GM19455 (cell line): ENCODE measurements around the gene LETM1.
"Not testable (repeated sequence)": the region's sequence is repeated elsewhere in the genome, so short reads cannot be mapped to it uniquely, and the experiment has no call there.

ENCODE experiments used
- ATAC-seq: cut with Tn5 transposase; IDR thresholded peaks from one replicate; pipeline ENCODE4 v1.9.1; 2021; ENCODE audit not compliant: unreplicated experiment

LETM1 gene

DNA sequence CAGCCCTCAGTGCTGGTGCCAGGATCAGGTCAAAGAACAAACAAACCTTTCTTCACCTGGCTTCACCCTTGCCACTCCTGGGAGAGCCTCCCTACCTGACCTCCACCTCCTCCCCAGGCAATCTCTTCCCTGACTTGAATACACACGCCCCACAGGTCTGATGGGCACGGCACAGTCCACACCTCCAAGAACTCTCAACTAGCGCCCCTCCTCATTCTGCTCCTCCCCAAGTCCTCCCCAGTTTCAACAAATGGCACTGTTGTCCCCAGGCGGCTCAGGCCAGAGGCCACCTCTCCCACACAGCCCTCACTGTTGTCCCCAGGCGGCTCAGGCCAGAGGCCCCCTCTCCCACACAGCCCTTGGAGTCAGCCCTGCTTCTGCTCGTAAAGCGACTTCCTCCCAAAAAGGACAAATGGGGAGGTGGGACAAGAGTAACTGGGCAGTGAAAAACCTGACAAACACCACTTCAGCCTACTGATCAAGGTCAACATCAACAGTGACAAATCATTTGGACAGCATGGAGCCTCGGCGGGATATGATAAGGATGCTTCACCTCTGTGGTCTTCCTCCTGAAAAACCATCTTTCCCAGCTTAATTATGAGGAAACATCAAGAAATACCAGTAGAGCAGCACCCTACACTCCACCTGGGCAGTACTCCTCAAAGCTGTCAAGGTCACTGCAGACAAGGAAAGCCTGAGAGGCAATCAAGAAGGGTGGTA, 2.9 kb downstream of the LETM1 start:
- no peak for ATAC-seq

DNA sequence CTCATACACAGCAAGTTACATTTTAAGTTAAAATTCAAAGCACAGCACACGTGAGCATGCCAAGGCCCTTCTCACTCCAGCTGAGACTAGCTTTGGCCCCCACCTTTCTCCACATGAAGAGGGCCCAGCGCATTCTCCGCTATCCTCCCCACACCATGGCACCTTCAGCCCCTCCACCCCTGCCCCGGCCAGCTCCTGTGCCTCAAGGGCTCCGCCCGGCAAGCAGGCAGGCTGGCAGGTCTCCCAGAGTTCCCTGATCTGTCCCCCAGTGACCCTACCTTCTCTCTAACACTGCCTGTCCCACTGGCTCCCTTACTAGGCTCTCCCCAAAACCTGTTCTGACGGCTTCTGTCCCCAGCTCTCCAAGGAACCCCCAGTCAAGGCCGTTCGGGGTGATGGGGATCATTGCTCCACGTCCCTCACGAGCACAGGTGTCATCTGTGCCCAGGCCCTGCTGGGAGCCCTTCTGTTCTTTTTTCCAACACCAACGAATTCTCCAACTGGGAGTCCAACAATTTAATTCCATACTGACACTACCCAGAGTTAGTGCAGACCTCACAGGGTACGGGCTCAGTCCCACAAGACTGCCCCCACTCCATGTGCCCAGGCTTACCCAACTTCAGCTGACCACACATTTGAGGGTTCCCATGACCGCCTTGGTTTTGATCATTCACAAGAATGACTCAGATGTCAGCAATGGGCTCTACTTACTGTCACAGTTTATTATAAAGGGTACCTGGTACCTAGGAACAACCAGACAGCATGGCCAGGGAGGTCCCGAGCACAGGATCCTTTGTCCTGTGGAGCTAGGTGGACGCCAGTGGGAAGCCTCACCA, 4.2 kb downstream of the LETM1 start:
- no peak for ATAC-seq

DNA sequence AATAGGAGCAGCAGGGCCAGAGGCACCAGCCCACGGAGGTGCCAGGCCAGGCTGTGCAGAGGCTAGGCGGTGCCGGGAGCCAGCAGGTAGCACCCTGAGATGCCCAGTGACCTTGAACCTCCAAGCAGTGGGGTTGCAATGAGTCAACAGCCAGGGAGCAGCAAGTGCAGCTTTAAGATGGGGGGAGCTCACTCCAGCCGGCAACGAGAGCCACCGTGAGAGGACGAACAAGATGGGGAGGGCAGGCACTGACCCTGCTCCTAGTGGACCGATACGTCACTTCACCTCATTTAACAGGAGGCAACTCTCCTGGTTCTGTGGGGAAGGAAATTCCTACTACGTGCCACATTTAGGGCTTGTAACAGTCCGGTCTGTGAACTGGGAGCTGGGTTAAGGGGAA, 4.8 kb downstream of the LETM1 start:
- ATAC-seq = no peak

DNA sequence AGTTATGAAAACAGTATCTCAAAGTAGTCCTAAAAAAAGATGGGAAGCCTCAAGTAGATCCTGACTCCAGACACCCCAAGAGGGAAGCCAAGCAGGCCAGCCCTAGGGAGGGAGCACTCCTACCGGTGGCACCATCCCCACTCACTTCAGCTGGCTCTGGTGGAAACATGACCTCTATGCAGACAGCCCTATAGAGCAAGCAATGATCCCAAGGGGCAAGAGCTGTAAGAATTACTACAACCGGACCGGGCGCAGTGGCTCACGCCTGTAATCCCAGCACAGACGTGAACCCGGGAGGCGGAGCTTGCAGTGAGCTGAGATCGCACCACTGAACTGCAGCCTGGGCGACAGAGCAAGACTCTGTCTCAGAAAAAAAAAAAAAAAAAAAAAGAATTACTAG, 5.7 kb downstream of the LETM1 start:
- ATAC-seq = no peak

DNA sequence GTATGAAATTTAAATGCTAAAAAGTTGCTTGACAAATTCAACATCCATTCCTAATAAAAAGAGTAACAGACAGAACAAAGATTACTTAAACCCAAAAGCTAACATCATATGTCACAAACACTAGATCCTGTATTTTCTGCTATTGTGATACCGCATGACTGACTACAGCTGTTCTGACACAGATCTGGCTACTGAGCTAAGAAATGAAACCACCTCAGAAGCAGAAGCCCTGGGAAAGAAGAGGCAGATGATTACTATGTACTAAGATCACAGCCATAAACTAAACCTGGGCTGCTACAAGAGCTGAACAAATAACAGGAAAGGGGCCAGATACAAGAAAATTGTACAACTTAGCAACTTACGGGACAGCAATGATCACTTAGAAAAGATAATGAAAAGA, 9.4 kb downstream of the LETM1 start:
- ATAC-seq = no peak

DNA sequence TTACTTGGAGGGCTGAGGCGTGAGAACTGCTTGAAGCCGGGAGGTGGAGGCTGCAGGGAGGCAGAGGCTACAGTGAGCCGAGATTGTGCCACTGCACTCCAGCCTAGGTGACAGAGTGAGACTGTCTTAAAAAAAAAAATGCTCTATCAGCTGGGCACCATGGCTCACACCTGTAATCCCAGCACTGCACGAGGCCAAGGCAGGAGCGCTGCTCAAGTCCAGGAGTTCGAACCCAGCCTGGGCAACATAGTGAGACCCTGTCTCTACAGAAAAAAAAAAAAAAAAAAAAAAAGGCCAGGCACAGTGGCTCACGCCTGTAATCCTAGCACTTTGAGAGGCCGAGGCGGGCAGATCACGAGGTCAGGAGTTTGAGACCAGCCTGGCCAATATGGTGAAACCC, 11.3 kb downstream of the LETM1 start:
- ATAC-seq = not testable (repeated sequence)

DNA sequence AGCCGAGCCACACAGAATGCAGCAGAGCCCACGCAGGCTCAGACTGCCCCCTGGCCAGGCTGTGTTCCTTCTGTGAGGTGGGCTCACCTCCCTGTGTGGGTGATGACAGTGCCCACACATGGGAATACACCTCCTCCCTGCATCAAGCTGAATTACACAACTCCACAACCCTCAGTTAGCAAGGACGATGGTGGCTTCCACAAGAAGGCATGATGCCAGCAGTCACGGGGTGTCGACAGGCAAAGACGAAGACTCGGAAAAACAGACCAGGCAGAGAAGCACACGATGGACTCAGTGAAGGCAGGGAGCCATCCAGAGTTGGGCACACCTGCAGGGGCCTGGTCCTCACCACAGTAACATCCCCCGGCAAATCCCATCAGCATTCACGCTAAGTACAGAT, 12.1 kb downstream of the LETM1 start:
- no peak for ATAC-seq

DNA sequence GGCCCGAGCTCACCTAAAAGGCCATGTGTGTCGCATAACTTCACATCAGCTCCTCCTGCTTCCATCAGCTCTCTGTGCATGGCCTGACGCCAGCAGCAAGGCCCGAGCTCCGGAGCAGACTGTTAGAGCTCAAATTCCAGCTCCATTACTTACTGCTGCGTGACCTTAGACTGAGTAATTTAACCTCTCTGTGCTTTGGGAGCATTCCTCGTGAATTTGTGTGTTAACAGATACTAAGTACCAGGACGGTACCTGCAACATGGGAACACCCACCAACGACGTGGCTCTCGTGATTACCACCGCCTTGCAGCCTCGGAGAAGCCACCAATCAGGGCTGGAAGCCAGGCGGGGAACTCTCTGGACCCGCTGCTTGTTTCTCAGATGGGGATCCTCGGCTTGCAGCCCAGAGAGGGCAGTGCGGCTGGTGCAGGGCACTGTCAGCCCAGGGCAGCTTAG, 12.9 kb downstream of the LETM1 start:
- no peak for ATAC-seq

DNA sequence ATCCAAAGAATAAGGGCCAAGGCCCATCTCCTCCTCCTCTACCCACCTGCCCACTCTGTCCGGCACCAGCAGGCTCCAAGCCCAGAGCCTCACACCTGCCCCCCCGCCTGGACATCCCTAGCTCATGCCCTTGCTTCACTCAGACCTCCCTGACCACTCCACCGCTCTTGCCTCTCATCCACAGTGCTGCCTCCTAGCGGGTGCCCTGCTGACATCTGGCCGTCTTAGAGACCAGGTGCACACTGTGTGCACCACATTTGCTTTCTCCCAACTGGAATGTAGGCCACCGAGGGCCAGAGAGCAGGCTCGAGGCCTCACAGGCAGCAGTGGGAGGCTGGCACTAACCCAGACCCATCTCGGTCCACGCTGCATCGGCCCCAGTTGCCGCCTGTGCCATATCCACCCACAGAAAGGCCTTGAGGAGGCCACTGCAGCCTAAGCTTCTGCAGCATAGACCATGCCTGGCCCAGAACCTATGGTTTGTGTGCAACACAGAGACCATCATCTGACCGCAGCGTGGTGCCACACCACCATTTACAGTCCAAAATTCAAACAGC, 13.5 kb downstream of the LETM1 start:
- no peak for ATAC-seq

DNA sequence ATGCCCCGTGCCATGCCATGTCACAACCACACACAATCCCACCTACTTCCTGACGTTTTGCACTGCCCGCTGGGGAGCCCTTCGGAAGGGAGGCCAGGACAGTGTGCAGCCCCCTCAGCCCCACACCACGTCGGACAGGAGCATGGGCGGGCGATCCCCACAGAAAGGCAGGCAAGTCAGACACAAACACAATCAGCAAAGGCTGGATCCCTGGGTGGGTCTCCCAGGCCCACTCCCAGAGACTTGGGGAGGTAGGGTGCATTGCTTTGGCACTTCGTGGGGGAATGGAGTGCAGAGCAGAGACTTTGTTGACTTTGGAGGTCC, 14.1 kb downstream of the LETM1 start:
- ATAC-seq = no peak

DNA sequence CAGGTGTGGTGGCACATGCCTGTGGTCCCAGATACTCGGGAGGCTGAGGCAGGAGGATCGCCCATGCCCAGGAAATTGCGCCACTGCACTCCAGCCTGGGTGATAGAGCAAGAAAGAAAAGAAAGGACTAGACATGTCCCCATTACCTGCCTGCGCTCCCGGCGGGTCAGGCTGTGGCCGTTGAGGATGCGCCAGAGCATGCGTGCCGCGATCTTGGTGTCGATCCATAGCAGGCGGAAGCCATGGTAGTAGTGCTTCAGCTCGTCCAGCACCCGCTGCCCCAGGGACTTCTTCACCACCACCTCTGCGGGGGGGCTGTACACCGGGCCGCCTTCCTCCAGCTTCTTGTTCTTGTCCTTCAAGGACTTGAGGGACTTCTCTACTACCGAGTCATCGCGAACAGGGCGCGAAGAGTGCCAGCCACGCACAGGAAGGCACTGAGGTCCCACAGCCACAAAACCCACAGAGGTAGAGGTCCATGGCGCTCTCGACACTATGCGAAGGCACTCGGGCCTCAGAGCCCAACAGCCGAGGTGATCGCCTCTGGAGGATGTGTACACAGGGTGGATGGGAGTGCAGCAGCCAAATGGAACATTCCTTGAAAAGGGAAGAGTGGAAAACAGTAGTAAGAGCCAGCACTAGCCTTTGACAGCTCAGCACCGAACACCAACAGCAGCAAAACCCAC, 14.6 kb downstream of the LETM1 start:
- no peak for ATAC-seq

DNA sequence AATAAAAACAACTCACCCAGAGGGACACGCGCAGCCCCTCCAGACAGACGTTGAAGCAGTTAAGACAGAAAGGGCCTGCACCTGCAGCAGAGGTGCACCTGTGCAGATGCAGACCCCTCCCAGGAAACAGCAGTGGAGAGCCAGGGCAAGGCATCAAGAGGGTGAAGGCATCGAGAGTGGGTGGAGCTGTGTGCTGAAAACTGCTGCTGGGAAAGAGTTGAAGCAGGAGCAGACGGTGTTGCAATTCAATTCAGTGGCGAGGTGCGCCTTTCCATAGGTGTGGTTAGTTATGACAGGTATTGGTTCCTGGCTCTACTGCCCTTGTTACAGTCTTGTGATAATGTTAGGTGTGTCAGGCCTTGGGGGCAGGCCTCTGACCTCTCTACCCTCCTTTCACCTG, 16.7 kb downstream of the LETM1 start:
- ATAC-seq = no peak

DNA sequence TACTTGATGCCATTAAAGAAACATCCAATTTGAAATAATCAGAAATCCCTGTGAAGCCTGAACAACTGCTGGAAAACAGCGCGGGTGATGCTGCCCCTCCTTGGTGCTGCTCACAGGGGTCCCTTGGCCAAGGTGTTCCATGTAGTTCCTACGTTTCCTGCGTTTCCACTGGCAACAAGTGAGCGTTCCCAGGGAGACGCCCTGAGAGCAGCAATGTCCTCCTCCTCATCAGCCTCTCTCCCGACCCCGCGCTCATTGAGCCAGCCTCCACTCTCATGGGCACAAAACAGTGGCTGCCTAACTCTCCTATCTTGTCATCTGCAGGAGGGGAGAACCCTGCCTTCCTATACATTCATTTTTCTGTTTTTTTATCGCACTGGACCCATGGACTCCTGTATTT, 18.9 kb downstream of the LETM1 start:
- ATAC-seq = no peak

DNA sequence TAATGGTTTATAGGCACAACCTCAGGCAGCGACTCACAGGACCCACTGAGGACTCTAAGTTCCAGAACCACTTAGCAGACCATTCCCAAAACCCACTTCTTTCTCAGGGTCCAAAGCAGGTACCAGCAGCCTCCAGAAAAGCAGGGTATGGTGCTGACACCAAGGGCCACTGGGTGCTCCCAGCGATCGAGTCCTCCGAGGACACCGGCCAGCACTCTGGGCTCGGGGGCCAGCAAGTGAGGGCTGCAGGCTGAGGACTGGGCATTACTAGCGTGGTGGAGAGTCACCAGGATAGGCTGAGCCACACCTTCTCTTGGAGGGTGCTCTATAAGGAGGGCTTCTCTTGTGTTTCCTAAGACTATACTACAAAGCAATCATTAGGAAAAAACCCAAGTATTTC, 19.3 kb downstream of the LETM1 start:
- no peak for ATAC-seq

DNA sequence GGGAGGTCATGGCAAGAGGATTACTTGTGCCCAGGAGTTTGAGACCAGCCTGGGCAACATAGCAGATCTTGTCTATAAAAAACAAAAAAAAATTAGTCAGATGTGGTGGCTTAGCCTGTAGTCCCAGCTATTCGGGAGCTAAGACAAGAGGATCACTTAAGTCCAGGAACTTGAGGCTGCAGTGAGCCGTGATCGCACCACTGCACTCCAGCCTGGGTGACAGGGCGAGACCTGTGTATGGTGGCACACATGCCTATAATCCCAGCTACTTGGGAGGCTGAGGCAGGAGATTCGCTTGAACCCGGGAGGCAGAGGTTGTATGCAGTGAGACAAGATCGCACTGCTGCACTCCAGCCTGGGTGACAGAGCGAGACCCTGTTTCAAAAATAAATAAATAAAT, 20.1 kb downstream of the LETM1 start:
- not testable (repeated sequence) for ATAC-seq

DNA sequence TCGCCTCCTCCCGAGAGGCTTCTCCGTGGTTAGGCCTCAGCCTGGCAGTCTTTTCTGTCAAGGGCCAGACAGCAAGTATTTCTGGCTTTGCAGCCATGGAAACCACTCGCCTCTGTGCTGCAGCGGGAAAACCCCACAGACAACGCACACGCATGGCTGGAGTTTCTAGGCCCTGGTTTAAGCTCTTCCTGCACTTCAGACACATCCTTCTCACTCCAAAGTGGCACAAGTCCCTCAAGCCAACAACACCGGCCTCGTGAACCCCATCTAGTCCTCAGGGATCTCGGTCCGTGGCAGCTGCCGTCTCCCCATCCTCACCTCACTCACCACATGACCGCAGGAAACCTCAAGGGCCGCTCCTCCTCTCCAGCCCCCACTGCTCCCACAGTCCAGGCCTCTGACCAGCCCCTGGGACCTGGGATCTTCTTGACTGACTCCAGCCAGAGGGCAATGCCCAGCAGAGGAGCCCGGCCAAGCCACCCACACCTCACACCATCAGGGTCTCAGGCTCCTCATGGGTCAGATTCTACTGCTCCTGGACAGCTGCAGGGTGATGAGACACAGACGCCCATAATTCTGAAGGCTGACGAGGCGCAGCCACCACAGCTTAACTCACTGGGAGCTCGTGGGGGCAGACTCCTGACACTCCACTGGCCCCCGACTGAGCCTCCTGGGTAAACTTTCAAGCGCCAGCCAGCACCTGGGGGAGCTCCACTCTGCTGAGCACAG, 21.7 kb downstream of the LETM1 start:
- ATAC-seq = no peak

DNA sequence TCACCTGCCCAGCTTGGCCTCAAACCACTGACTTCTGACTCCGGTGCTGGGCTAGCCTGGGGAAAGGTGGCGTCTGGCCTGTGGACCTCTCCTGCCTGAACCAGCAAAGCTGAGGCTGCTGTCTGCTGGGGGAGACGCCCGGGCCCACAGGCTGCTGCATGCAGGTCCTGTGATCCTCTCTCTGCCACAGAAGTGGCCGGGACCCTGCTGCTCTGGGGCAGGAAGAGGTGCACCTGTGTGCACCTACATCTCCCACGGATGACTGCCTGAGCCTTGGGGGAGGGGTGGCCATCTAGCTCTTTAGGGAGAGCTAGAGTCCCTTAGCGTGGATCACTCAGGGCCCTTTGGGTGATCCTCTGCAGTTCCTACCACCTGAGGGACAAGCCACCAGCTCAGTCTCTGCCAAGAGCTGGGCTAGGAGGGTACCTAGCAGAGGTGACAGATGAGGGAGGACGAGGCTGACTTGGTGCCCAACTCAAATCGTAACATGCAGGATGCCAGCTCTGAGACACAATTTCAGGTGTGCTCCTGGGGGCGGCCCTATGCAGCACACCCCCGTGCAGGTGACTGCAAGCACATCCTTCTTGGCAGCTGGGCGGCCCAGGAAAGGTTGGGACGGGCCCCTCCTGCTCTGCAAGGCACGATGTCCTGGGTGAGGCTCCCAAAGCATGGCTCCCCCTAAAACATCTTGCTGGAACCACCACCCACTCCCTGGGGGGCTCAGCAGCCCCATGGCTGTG, 22.5 kb downstream of the LETM1 start:
- no peak for ATAC-seq

DNA sequence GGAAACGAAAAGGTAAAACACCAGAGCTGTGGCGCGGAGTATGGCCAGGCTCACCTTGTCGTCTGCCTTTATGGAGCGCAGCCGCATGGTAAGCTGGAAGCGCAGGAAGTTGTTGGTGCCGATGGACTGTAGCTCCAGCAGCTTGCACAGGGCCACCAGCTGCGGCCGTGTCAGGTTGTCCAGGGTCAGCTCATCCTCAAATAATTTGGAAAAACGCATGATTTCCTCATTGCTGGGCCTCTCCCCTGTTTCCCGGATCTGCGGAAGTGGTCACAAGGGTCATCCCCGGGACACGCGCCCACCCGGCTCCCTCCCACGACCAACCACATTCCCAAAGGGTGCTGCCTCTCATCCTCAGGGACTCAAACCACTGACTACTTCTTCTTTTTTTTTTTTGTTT, 23.3 kb downstream of the LETM1 start:
- ATAC-seq = no peak

DNA sequence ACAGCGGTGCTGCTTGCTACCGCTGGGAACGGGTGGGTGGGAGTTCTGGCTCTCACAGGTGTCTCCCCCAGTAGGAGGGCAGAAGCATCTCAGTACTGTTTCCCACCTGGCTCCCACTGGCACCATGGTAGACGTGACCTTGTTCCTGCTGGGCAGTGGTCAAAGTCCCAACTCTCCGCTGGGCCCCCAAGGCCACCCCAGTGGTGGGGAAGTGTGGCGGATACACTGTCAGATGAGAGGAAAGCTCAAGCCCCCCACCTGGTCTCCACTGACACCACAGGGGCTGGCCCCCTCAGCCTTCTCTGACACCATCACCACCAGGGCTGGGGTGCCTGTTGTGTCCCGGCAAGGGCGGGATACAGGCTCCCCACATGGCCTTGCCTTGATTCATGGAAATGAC, 24.6 kb downstream of the LETM1 start:
- ATAC-seq = no peak

DNA sequence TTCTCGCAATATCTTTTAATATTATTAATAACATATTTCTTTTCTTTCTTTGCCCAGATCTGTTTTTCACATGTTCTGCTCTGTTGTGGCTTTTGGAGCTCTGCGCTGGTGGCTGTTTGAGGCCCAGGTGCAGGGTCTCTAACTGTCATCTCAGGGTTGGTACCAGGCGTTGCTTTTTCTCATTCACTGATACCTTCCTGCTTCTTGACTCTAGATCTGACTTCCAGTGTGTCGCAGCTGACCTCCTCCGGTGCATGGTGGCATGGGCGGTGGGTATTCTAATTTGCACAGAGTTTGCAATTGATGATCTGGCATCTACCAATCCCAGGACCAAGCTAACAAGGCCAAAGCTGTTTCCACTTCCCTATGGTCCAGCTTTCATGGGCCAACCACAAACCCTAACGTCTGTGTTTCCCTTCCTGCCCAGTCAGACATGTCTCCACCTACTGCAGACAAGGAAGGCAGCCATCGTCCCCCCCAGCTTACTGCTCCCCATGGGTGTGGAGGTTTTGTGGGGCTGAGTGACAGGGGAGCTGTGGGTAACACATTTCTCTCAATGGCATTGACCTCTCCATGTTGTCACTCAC, 25.2 kb downstream of the LETM1 start:
- no peak for ATAC-seq
